Colonic mucosa (tissue), 4 donors: Measurements from ENCODE around the gene PPIP5K2. TPM values are rescaled to one million over a fixed set of nuclear protein-coding genes. Genes with fewer than 3 reads are reported as not detected.
"Not testable (repeated sequence)": the region's sequence is repeated elsewhere in the genome, so short reads cannot be mapped to it uniquely, and the experiment has no call there.

Experiments used
- DNase-seq: peaks from one replicate; pipeline ENCODE4 v3.0.0-alpha.2; 2020
- H3K27ac ChIP-seq: fragments of 200-600 bp; one replicate; pipeline ENCODE4 v1.8.0; 2021
- H3K27me3 ChIP-seq: fragments of 200-600 bp; one replicate; pipeline ENCODE4 v1.8.0; 2021
- H3K36me3 ChIP-seq: fragments of 200-600 bp; one replicate; pipeline ENCODE4 v1.8.0; 2021
- H3K4me1 ChIP-seq: fragments of 200-600 bp; one replicate; pipeline ENCODE4 v1.8.0; 2021; ENCODE audit warnings: mild to moderate bottlenecking
- H3K4me3 ChIP-seq: fragments of 200-600 bp; one replicate; pipeline ENCODE4 v1.8.0; 2021
- H3K9ac ChIP-seq, 2 donors: one replicate each; pipeline ENCODE4 v1.7.0; 2013; ENCODE audit warnings: control low read depth in 2 of 2, low read depth in 2 of 2, low read length in 2 of 2
- H3K9me3 ChIP-seq: fragments of 200-600 bp; one replicate; pipeline ENCODE4 v1.8.0; 2021
- intact Hi-C: fragments of 100-400 bp; cut with DNase I; formaldehyde crosslinking; loops from one replicate; pipeline ENCODE4 v1.14.1; 2022
- total RNA-seq, 2 donors: library from RNA; stranded (reverse); fragmentation: NEBNext Ultra II Directional in 1 of 2; extraction: Animal tissue kit (Norgen Biotek cat#: 25700) in 1 of 2; gene quantifications; one replicate each; pipeline ENCODE4 v1.2.1, GENCODE V29; 2021
- TF ChIP-seq, protein P1 (sequence below): fragments of 200-600 bp; IDR thresholded peaks from one replicate; pipeline ENCODE4 v1.8.0; 2022; ENCODE audit warnings: antibody characterized with exemption, mild to moderate bottlenecking
- donor health status: healthy.
- donor health status: DM: no; HTN: no; CAD: no.
- donor health status: DM: no; HTN: no; CAD: no.

PPIP5K2 gene
- total RNA-seq, 2 donors from 2014 or later, result 58.7 to 79.3 TPM

DNA sequence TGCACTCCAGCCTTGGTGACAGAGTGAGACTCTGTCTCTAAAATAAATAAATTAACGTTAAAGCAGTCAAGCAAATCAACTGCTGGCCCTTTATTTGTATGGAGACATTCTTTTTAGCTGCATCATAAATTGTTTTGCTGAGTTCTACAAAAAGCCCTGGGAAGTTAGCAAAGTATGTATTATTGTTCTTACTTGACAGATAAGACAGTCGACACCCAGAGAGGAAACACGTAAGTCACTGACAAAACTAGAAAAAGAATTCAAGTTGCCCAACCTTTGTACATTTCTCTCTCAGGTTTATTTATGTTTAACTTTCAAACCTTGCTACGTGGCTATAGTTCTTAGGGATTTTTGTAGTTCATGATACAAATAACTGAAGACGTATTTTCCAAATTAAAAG lies 98.1 kb downstream of the PPIP5K2 start:
- Histone ChIP-seq H3K9me3 (no peaks in the 10 kb centered on the region), H3K4me1 (no peaks in the 10 kb centered on the region), H3K36me3 (no peaks in the 10 kb centered on the region), H3K9ac (no peak overlapping the region), H3K4me3 (no peak overlapping the region), H3K27ac (no peak overlapping the region), H3K27me3 (no peaks in the 10 kb centered on the region)
- DNase-seq, result no peak
- TF ChIP-seq, protein P1, sequence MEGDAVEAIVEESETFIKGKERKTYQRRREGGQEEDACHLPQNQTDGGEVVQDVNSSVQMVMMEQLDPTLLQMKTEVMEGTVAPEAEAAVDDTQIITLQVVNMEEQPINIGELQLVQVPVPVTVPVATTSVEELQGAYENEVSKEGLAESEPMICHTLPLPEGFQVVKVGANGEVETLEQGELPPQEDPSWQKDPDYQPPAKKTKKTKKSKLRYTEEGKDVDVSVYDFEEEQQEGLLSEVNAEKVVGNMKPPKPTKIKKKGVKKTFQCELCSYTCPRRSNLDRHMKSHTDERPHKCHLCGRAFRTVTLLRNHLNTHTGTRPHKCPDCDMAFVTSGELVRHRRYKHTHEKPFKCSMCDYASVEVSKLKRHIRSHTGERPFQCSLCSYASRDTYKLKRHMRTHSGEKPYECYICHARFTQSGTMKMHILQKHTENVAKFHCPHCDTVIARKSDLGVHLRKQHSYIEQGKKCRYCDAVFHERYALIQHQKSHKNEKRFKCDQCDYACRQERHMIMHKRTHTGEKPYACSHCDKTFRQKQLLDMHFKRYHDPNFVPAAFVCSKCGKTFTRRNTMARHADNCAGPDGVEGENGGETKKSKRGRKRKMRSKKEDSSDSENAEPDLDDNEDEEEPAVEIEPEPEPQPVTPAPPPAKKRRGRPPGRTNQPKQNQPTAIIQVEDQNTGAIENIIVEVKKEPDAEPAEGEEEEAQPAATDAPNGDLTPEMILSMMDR, result no peak
- intact Hi-C loops, result no loop called here

DNA sequence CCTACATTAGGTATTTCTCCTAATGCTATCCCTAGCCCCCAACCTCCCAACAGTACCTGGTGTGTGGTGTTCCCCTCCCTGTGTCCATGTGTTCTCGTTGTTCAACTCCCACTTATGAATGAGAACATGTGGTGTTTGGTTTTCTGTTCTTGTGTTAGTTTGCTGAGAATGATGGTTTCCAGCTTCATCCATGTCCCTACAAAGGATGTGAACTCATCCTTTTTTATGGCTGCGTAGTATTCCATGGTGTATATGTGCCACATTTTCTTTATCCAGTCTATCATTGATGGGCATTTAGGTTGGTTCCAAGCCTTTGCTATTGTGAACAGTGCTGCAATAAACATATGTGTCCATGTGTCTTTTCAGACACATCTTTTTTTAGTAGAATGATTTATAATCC lies 99.0 kb downstream of the PPIP5K2 start:
- H3K9me3 ChIP-seq, intact Hi-C loops, H3K36me3 ChIP-seq, H3K27ac ChIP-seq, H3K4me1 ChIP-seq, H3K9ac ChIP-seq, H3K4me3 ChIP-seq, DNase-seq, H3K27me3 ChIP-seq: not testable (repeated sequence)

DNA sequence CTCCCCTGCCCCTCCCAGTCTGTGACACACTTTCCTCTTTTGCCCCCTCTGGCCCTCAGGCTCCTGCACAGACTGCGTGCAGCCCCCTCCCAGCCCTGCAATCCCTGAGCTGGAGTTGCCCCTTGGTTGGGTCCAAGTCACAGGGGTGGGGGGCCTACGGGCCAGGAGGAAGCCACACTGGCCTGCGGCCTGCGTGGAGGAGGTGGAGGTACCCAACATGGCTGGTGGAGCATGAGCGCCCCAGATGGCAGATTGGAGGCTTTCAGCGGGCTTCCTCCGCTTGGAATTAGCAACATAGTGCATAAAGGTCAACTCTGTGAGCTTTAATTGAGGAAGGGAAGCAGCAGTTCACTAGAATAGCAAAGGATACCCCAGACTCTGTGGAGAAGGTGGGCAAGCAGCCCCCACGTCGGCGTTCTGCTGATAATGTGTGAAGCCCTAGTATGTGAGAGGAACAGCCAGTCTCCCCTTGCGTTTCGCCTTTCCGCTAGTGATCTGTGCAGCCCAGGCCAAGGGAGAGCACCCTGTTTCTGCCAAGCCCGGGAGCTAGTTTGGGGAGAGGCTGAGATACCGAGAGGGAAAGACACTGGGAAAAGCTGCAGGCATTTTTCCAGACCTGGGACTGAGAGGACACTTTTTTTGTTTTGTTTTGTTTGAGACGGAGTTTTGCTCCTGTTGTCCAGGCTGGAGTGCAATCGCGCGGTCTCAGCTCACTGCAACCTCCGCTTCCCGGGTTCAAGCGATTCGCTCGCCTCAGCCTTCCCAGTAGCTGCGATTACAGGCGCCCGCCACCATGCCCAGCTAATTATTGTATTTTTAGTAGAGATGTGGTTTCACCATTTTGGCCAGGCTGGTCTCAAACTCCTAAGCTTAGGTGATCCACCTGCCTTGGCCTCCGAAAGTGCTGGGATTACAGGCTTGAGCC lies 103.2 kb downstream of the PPIP5K2 start:
- DNase-seq, result no peak
- no peaks in the 10 kb centered on the region for H3K27me3 ChIP-seq
- TF ChIP-seq, protein P1, result no peak
- intact Hi-C loops, result no loop called here
- no peaks in the 10 kb centered on the region for H3K9me3 ChIP-seq
- no peak overlapping the region for H3K4me3 ChIP-seq
- H3K4me1 ChIP-seq, result no peaks in the 10 kb centered on the region
- H3K9ac ChIP-seq, result no peak overlapping the region
- H3K27ac ChIP-seq, result no peak overlapping the region
- H3K36me3 ChIP-seq, result no peaks in the 10 kb centered on the region

DNA sequence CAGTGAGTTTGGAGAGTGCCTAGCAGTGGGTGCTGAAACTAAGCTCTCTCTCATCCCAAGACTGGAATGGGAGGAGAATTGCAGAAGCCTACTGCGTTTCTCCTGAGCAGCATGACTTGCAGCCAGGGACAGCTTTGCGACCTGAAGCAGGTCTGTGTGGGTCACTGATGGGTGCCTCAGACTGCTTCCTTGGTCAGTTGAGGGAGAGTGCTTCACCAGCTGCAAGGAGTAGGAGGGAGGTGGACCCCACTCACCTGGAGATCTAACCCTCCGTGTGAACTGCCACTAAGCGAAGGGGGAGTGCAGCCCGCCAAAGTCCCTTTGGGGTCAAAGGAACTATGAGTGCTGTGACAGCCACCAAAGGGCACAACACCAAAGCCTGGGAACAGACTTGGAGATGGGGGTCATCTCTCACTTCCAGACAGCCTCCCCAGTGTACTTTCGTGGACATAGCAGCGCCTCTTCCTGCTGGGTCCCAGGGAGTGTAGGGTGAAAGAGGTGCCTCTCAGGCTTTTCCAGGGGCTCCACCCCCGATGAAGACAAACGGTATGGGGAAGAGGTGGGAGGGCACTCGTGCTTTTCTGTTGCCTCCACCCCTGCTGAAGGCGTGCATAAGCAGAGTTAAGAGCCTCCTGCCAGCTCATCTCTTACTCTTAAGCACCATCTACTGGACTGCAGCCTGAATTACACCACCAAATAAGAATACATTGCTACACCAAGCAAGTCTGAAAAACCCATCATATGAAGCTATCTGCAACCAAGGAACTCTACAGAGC lies 104.2 kb downstream of the PPIP5K2 start:
- DNase-seq, result peak; percentile 39
- no peaks in the 10 kb centered on the region for H3K4me1 ChIP-seq
- no peaks in the 10 kb centered on the region for H3K9me3 ChIP-seq
- no peaks in the 10 kb centered on the region for H3K36me3 ChIP-seq
- no peak overlapping the region for H3K27ac ChIP-seq
- no peaks in the 10 kb centered on the region for H3K27me3 ChIP-seq
- intact Hi-C loops, result no loop called here
- H3K4me3 ChIP-seq, result no peak overlapping the region
- no peak overlapping the region for H3K9ac ChIP-seq
- TF ChIP-seq, protein P1, result peak; percentile 59

DNA sequence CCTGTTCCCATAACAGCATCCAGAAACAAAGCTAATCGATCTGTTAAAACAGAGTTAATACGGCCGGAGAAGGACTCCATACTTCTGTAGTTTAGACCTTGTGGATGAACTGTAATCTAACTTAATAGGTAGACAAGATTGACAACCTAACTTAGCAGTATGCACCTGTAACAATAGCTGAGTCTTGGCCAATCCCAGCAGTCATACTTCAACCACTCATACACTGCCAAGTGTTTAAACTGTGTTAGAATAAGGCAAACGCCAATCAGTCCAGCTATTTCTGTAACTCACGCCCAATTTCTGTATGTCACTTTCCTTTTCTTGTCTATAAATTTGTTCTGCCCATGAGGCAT lies 104.8 kb downstream of the PPIP5K2 start:
- Histone ChIP-seq H3K36me3 (no peaks in the 10 kb centered on the region), H3K4me3 (no peak overlapping the region), H3K4me1 (no peaks in the 10 kb centered on the region), H3K9ac (no peak overlapping the region), H3K9me3 (no peaks in the 10 kb centered on the region), H3K27me3 (no peaks in the 10 kb centered on the region), H3K27ac (no peak overlapping the region)
- DNase-seq, result no peak
- intact Hi-C loops, result no loop called here
- TF ChIP-seq, protein P1, result no peak

DNA sequence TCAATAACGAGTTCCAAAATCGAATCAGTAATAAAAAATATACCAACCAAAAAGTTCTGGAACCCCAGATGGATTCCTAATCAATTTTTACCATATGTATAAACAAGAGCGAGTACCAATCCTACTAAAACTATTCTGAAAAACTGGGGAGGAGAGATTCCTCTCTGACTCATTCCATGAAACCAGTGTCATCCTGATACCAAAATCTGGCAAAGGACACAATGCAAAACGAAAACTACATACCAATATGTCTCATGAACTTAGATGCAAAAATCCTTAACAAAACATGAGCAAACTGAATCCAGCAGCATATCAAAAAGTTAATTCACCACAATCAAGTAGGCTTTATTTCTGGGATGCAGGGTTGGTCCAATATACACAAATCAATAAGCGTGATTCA lies 108.0 kb downstream of the PPIP5K2 start:
- Histone ChIP-seq H3K4me3 (no peak overlapping the region), H3K9me3 (no peaks in the 10 kb centered on the region), H3K36me3 (no peaks in the 10 kb centered on the region), H3K4me1 (no peaks in the 10 kb centered on the region), H3K27ac (no peak overlapping the region), H3K27me3 (no peaks in the 10 kb centered on the region), H3K9ac (no peak overlapping the region)
- intact Hi-C loops, result no loop called here
- TF ChIP-seq, protein P1, result no peak
- DNase-seq, result no peak
